Stimulated activated CD4-positive, alpha-beta T cell treated with anti-CD3 and anti-CD28 coated beads, Interleukin-4, amount 100 ng/mL, for 24 hours (primary cell): Measurements from ENCODE around the gene ACMSD.

Experiments used
- DNase-seq: peaks from one replicate; pipeline ENCODE4 v3.0.0-alpha.2; 2020

The ACMSD gene

DNA sequence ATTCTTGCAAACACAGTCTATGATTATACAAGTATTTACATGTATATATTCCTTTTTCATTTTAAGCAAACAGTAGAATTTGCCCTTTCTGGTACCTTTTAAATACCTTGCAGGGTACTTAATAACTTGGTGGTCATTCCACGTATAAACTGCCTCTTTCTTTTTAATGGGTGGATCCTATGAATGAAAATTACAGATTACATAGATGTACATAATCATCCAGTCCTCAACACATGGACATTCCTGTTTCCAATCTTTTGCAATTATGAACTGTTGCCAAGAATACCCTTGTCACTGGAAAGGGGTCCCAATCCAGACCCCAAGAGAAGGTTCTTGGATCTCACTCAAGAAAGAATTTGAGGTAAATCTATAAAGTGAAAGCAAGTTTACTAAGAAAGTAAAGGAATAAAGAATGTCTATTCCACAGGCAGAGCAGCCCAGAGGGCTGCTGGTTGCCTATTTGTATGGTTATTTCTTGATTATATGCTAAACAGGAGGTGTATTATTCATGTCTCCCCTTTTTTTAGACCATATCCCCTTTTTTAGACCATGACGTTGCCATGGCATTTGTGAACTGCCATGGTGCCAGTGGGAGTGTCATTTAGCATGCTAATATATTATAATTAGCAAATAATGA lies 72.5 kb downstream of the ACMSD start:
- no peak for DNase-seq

- no peak for DNase-seq
Measured at GRCh38 chr2:134911400-134911785, 73.0 kb downstream of the ACMSD start.

GRCh38 chr2:134912361-134912760 lies 73.9 kb downstream of the ACMSD start:
- DNase-seq: no peak

GRCh38 chr2:134917360-134917865 lies 79.0 kb downstream of the ACMSD start:
- peak; percentile 4 for DNase-seq

DNA sequence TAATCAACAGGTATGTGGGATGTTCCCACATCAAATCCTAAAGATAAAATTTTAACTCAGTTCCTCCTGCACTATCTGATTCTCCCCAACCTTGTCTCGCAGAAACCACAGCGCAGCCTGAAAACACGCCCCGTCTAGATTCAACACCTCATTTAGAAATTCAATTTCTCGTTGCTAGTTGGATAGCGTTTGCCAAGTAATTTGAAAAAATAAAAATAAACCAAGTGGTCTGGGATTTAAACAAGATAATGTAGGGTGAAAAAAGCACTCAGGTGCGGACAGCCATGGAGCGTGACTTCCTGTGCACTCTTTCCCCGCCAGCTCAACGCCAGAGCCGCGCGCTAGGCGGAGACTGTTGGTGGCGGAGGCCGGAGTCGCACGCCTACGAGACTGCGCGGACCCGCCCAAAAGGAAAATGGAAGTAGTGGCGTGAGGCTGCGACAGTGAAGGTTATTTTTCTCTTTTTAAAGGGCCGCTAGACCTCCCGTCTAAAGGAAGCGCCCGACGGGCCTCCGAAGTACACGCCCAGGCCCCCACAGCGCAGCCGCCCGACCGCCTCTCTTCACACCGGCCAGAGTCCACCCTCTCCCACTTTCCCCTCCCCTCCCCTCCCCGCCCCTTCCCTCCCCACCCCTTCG lies 79.6 kb downstream of the ACMSD start:
- DNase-seq: peak; percentile 89

DNA sequence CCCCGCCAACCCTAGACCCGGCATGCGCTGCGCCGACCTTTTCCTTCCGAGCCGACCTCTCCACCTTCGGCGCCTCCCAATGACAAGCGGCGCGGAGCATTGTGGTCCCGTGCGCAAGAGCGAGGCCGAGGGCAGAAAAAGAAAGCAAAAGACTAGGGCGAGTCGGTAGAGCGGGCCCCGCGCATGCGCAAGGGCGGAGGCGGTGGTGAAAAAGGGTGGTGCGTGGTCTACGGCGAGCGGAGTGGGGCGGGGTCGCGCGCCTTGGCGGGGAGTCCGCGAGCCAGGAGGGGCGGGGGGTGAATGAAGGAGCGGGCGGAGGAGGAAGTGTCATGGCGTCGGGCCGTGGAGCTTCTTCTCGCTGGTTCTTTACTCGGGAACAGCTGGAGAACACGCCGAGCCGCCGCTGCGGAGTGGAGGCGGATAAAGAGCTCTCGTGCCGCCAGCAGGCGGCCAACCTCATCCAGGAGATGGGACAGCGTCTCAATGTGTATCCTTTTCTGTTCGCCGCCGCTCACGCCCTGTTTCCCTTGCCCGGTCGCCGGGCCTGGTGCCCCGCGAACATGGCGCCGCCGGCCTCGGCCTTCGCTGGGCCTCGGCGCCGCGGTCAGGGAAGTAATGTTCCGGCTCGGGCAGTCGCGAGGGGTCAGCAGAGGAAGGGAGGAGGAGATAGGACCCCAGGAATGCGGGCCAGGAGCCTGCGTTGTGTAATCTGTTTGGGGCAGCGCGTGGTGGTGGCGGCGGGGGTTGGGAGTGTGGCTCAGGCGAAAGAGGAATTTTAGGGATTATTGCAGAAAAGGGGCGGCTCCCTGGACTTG lies 80.3 kb downstream of the ACMSD start, which contains the start of gene CCNT2:
TSS of gene CCNT2 (plus strand) at position 297 of the 815 bp plus-strand sequence. CDS start at position 330, 33 bp downstream.
- DNase-seq: peak; percentile 100

DNA sequence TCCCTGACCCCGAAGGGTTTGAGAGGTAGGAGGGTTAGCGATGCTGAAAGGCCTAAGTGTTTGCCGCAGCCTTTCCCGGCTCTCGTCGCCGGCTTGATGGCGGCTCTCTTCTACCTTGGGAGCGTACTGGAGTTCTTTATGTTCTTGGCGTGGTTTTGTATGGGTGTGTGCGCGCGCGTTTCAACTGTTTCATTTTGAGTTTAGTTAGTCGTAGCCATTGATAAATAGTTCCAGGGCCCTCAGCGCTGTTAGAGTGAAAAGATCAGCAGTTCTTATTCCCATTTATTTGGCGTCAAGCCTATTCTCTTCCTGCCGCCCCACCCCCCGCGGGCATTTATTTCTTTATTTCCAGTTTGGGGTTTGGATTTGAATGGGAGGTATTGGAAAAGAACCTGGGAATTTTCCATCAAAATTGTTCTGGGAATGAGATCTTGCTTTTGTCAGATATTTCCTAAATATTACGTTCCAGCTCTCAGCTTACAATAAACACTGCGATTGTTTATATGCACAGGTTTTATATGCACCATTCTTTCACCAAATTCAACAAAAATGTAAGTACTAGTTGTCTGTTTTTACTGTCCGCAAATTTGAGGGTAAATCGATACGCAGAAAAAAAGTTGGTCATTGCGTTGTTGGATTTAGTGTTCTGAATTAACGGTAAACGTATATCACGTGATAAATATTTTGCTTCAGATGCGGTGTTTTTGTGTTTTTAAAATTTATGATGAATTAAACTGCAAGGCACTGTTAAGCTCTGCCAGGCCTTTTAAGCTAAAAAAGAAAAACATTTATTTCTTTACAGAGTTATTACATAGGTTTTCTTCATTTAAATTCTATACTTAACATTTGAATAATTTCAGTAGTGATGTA lies 81.2 kb downstream of the ACMSD start:
- peak; percentile 64 for DNase-seq

- no peak for DNase-seq
Measured at GRCh38 chr2:134924912-134925311, 86.5 kb downstream of the ACMSD start.

GRCh38 chr2:134926231-134926931 lies 88.0 kb downstream of the ACMSD start:
- no peak for DNase-seq

DNA sequence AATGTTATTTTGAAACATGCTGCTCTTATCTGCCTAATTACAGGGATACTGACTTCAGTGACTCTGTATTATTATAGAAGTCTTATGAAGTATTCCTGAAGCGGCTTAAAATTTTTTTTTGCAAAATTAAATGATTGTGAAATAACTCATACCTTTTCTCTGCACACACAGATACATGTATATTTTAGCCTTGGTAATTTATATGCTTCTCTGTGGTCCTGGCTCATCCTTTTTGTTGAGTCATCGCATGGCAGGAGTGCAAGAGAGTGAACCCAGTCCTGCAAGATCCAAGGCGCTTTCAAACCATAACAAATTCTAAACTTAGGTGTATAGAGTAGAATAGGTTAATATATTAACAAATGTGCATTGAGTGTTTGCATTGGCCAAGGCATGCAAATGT lies 88.8 kb downstream of the ACMSD start:
- no peak for DNase-seq

GRCh38 chr2:134932864-134933526 lies 94.6 kb downstream of the ACMSD start:
- DNase-seq: no peak

DNA sequence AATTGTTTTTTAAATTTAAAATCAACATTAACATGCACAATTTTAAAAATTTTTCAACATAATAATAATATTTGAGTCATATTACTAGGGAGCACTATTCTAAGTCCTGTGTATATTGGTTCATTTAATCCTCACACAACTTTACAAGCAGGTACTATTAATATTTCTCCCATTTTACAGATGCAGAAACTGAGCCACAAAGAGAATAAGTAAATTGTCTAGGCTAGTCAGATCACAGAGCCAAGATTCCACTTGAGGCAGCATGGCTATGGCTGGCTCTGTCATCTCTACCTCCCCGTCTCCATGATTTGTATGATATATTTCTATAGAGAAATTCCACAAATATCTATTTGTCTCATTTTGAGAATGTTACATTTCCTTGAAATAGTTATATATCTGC lies 95.3 kb downstream of the ACMSD start:
- DNase-seq: no peak

DNA sequence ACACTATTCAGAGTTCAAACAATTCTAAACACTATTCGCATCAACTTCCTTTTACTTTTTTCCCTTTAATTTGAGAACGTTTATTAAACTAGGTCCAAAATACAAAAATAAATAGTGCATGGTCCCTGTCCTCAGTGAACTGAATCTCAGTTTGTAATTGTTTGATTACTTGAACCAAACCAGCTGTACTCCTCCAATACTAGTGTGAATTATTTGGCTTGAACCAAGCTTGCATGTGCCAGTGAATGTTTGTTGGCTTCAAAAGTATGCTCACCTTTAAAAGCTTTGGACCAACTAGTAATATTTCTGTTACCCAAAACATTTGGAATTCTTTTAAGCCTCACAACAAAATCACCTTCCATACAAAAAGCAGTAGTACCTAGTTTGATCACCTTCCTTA lies 95.7 kb downstream of the ACMSD start:
- DNase-seq: no peak

GRCh38 chr2:134934641-134935040 lies 96.2 kb downstream of the ACMSD start:
- DNase-seq: no peak

- no peak for DNase-seq
Measured at GRCh38 chr2:134936691-134937090, 98.3 kb downstream of the ACMSD start.

DNA sequence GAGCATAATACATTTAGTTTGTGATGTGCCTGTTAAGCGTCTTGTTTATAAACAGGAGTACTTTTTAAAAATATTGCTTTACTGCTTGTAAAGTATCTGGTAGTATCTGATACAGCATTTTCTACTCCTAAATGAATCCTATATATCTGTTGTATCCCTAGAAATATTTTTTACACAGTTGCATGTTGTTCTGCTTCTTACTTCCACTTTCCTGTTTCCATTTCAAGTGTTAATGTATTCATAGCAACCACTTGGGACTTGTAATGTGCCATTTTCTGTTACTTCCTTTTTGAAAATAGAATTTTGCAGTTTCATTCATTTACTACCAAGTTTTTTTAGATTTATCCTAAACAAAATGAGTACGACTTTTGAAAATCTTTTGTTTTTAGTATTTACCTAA lies 105.1 kb downstream of the ACMSD start:
- DNase-seq: no peak

GRCh38 chr2:134944975-134945374 lies 106.6 kb downstream of the ACMSD start:
- no peak for DNase-seq

DNA sequence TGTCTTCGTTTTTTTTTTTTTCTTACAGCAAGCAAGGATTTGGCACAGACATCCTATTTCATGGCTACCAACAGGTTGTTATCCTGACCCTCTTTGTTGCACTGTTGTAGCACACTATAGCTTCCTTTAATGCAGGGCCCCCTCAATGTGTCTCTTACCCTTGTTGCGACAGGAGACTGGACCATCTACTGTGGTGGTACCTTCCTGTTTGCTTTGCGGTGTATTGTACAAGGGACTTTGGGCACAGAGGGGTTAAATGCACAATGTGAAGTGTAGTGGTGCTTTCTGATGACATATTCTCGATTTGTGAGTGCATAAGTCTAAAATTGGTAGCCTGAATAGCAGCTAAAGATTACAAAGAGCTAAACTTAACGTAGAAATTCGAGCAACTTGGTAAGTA lies 107.7 kb downstream of the ACMSD start:
- no peak for DNase-seq

DNA sequence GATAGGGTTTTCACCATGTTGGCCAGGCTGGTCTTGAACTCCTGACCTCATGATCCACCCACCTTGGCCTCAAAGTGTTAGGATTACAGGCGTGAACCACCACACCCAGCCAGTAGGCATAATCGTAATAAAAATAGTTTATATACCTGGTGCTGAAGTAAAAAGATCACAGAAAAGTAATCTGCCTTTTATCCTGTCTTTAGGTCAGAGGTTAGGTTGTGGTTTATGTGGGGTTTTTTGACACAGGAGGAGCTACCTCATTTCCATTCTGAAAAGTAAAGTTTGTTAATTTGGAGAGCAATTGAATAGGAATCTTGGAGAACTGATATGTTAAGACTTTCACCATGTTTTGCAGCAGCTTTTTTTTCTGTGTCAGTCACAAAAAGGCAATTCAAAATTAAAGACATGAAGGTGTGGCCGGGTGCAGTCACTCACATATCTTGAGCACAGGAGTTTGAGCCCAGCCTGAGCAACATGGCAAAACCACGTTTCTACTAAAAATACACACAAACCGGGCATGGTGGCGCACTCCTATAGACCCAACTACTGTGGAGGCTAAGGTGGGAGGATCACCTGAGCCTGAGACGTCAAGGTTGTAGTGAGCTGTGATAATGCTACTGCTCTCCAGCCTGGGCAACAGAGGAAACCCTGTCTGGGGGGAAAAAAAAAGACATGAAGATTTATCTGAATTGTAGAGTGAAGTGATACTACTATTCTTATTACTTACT lies 111.7 kb downstream of the ACMSD start:
- no peak for DNase-seq

GRCh38 chr2:134950886-134951285 lies 112.5 kb downstream of the ACMSD start:
- no peak for DNase-seq
